Keratinocyte (primary cell): ENCODE measurements around the gene LMNTD2. TPM values are rescaled to one million over a fixed set of nuclear protein-coding genes. Genes with fewer than 3 reads are reported as not detected.

Source experiments
- DNase-seq: peaks from one replicate; pipeline ENCODE4 v3.0.0-alpha.2; 2011; ENCODE audit warnings: low read depth, missing footprints, low spot score
- FAIRE-seq: peaks from 2 replicates; lab custom pipeline; 2011; peaks lifted over from hg19 to GRCh38; lab: Jason Lieb, UNC
- H2AFZ ChIP-seq: 2 replicates; pipeline ENCODE4 v1.6.0; 2012; ENCODE audit warnings: low read length, control low read depth, inconsistent platforms; ENCODE audit not compliant: control insufficient read depth
- H3K27ac ChIP-seq: 2 replicates; pipeline ENCODE4 v1.5.1; 2011; ENCODE audit warnings: low read length; ENCODE audit not compliant: control insufficient read depth, insufficient read depth
- H3K27me3 ChIP-seq: 3 replicates; pipeline ENCODE4 v1.6.0; 2011; ENCODE audit warnings: low read length; ENCODE audit not compliant: control insufficient read depth, insufficient read depth; ENCODE audit errors: extremely low read depth
- H3K36me3 ChIP-seq, 2 experiments: 2 replicates in 1 of 2; 3 replicates in 1 of 2; pipeline ENCODE4 v1.5.1; 2011; ENCODE audit warnings: low read length in 2 of 2, mild to moderate bottlenecking in 1 of 2; ENCODE audit not compliant: control insufficient read depth in 2 of 2, insufficient read depth in 2 of 2; ENCODE audit errors: extremely low read depth in 1 of 2
- H3K4me1 ChIP-seq: 3 replicates; pipeline ENCODE4 v1.5.1; 2011; ENCODE audit warnings: low read length; ENCODE audit not compliant: control insufficient read depth, insufficient read depth; ENCODE audit errors: extremely low read depth
- H3K4me2 ChIP-seq: 3 replicates; pipeline ENCODE4 v1.6.0; 2011; ENCODE audit warnings: low read depth, low read length; ENCODE audit not compliant: control insufficient read depth, insufficient read depth; ENCODE audit errors: extremely low read depth
- H3K4me3 ChIP-seq, 3 experiments: fragments of 200-600 bp in 1 of 3; sonication (generic) in 1 of 3; 2 replicates in 2 of 3; 3 replicates in 1 of 3; pipeline ENCODE4 v1.5.1; 2011 to 2016; ENCODE audit warnings: low read length in 3 of 3, mild to moderate bottlenecking in 3 of 3, control low read depth in 2 of 3, inconsistent platforms in 1 of 3, low read depth in 1 of 3, mixed read lengths in 1 of 3, mixed run types in 1 of 3, moderate library complexity in 1 of 3; ENCODE audit not compliant: control insufficient read depth in 2 of 3, insufficient read depth in 2 of 3; ENCODE audit errors: extremely low read depth in 1 of 3
- H3K79me2 ChIP-seq: 2 replicates; pipeline ENCODE4 v1.6.0; 2012; ENCODE audit warnings: low read length; ENCODE audit not compliant: control insufficient read depth, insufficient read depth
- H3K9ac ChIP-seq: 3 replicates; pipeline ENCODE4 v1.6.0; 2011; ENCODE audit warnings: low read length; ENCODE audit not compliant: control insufficient read depth, insufficient read depth; ENCODE audit errors: extremely low read depth
- H3K9me1 ChIP-seq: 3 replicates; pipeline ENCODE4 v1.6.0; 2011; ENCODE audit warnings: low read length; ENCODE audit not compliant: control insufficient read depth, insufficient read depth; ENCODE audit errors: extremely low read depth
- H3K9me3 ChIP-seq: 2 replicates; pipeline ENCODE4 v1.5.1; 2012; ENCODE audit warnings: low read depth, low read length; ENCODE audit not compliant: control insufficient read depth
- H4K20me1 ChIP-seq: 3 replicates; pipeline ENCODE4 v1.6.0; 2011; ENCODE audit warnings: low read length; ENCODE audit not compliant: control insufficient read depth, insufficient read depth; ENCODE audit errors: extremely low read depth
- EZH2 ChIP-seq: IDR thresholded peaks from one replicate; pipeline ENCODE4 v1.6.1; 2012; ENCODE audit warnings: inconsistent platforms, mild to moderate bottlenecking, low read length, moderate library complexity
- dilution Hi-C: fragments of 300-500 bp; cut with MboI; formaldehyde crosslinking; loops from one replicate; pipeline ENCODE4 v1.7.0; 2020; ENCODE audit warnings: low sequenced_read_pairs; ENCODE audit not compliant: extremely low pct_ligation_motif_present
- polyA plus RNA-seq, 5 experiments: library from polyadenylated mRNA; depleted of rRNA in 3 of 5; stranded (reverse) in 3 of 5; stranded (forward) in 1 of 5; unstranded in 1 of 5; fragments of >200 nt; gene quantifications; 1 replicate in 1 of 5; 2 replicates in 3 of 5; 3 replicates in 1 of 5; pipeline versions ENCODE4 v1.2.1 to v1.2.3, GENCODE V29; 2011 to 2012; ENCODE audit warnings: missing spikeins in 2 of 5, low read depth in 1 of 5, low replicate concordance in 1 of 5
- TF ChIP-seq, protein P1 (sequence below), 3 experiments: IDR thresholded peaks in 1 of 3; conservative IDR thresholded peaks in 1 of 3; optimal IDR thresholded peaks in 1 of 3; 2 replicates in 2 of 3; 3 replicates in 1 of 3; pipeline versions ENCODE3 to v1.5.1; 2011; ENCODE audit warnings: low read length in 3 of 3, mild to moderate bottlenecking in 3 of 3, moderate library complexity in 2 of 3, control low read depth in 1 of 3, inconsistent platforms in 1 of 3; ENCODE audit not compliant: insufficient read depth in 2 of 3; ENCODE audit errors: extremely low read depth in 1 of 3

Gene LMNTD2
- polyA plus RNA-seq, 1 donor (not counting 4 experiments of a cell fraction or from before 2014, with no cell fraction given) = 1.2 TPM

GRCh38 chr11:563066-563811 is 2.7 kb upstream of the LMNTD2 start:
- Histone ChIP-seq H3K9ac (no peak overlapping the region), H3K79me2 (peaks cover 21% of the 10 kb centered on the region)

GRCh38 chr11:562046-562645 is 1.6 kb upstream of the LMNTD2 start:
- Histone ChIP-seq H3K27me3 (peaks cover 3% of the 10 kb centered on the region), H3K27ac (no peak overlapping the region), H3K9ac (peak overlapping the region; percentile 73), H3K9me1 (no peaks in the 10 kb centered on the region), H3K4me2 (peak overlapping the region; percentile 93), H3K4me1 (peaks cover 16% of the 10 kb centered on the region), H3K4me3 (peak overlapping the region; percentile 62 to 91 (median 74)), H3K9me3 (no peaks in the 10 kb centered on the region), H3K36me3 (peaks cover 4 to 18% of the 10 kb centered on the region in 2 experiments), H2AFZ (no peak overlapping the region), H3K79me2 (peaks cover 17% of the 10 kb centered on the region), H4K20me1 (no peaks in the 10 kb centered on the region)
- no peak for FAIRE-seq
- no peak for DNase-seq
- dilution Hi-C loops = no loop called here
- no peak for TF ChIP-seq EZH2
- TF ChIP-seq, protein P1, sequence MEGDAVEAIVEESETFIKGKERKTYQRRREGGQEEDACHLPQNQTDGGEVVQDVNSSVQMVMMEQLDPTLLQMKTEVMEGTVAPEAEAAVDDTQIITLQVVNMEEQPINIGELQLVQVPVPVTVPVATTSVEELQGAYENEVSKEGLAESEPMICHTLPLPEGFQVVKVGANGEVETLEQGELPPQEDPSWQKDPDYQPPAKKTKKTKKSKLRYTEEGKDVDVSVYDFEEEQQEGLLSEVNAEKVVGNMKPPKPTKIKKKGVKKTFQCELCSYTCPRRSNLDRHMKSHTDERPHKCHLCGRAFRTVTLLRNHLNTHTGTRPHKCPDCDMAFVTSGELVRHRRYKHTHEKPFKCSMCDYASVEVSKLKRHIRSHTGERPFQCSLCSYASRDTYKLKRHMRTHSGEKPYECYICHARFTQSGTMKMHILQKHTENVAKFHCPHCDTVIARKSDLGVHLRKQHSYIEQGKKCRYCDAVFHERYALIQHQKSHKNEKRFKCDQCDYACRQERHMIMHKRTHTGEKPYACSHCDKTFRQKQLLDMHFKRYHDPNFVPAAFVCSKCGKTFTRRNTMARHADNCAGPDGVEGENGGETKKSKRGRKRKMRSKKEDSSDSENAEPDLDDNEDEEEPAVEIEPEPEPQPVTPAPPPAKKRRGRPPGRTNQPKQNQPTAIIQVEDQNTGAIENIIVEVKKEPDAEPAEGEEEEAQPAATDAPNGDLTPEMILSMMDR (optimal IDR thresholded peaks at IDR 0.05 in 1 of 3, IDR thresholded peaks at IDR 0.05 in 1 of 3, conservative IDR thresholded peaks at IDR 0.05 in 1 of 3; ENCODE audit: extremely low read depth in 1 of 3, insufficient read depth in 2 of 3, low read length in 3 of 3) = no peak

More at GRCh38 chr11:563066-563811, 2.7 kb upstream of the LMNTD2 start:
- Histone ChIP-seq H3K27me3 (no peaks in the 10 kb centered on the region), H2AFZ (no peak overlapping the region), H3K4me3 (no peak overlapping the region), H3K4me1 (peaks cover 21% of the 10 kb centered on the region), H3K9me1 (no peaks in the 10 kb centered on the region), H3K9me3 (no peaks in the 10 kb centered on the region), H3K4me2 (no peak overlapping the region), H3K27ac (no peak overlapping the region), H3K36me3 (peaks cover 4 to 18% of the 10 kb centered on the region in 2 experiments), H4K20me1 (no peaks in the 10 kb centered on the region)
- dilution Hi-C loops = no loop called here
- FAIRE-seq (no peak), DNase-seq (no peak)
- TF ChIP-seq, protein P1 (optimal IDR thresholded peaks at IDR 0.05 in 1 of 3, IDR thresholded peaks at IDR 0.05 in 1 of 3, conservative IDR thresholded peaks at IDR 0.05 in 1 of 3; ENCODE audit: extremely low read depth in 1 of 3, insufficient read depth in 2 of 3, low read length in 3 of 3) = no peak
- TF ChIP-seq EZH2 = no peak
